Smooth muscle cell (in vitro differentiated cells): Measurements from ENCODE around the gene SIVA1. TPM values are rescaled to one million over a fixed set of nuclear protein-coding genes. Genes with fewer than 3 reads are reported as not detected.

Source experiments
- DNase-seq: peaks from one replicate; lab custom pipeline; 2025; ENCODE audit not compliant: unreplicated experiment; lab: John Stamatoyannopoulos, UW
- H2AFZ ChIP-seq: fragments of 200-600 bp; sonication (generic); 2 replicates; pipeline ENCODE4 v1.6.0; 2016; ENCODE audit warnings: antibody characterized with exemption, low read depth, mild to moderate bottlenecking
- H3F3A ChIP-seq: fragments of 200-600 bp; sonication (generic); 2 replicates; pipeline ENCODE4 v1.6.0; 2017; ENCODE audit warnings: antibody characterized with exemption, low read depth
- H3K27ac ChIP-seq: fragments of 200-600 bp; sonication (generic); 2 replicates; pipeline ENCODE4 v1.5.1; 2016; ENCODE audit warnings: low read depth, mild to moderate bottlenecking
- H3K27me3 ChIP-seq: fragments of 200-600 bp; sonication (generic); 2 replicates; pipeline ENCODE4 v1.6.1; 2016; ENCODE audit warnings: low read depth, mild to moderate bottlenecking
- H3K36me3 ChIP-seq: fragments of 200-600 bp; sonication (generic); 2 replicates; pipeline ENCODE4 v1.5.1; 2016; ENCODE audit warnings: low read depth
- H3K4me1 ChIP-seq: fragments of 200-600 bp; sonication (generic); 2 replicates; pipeline ENCODE4 v1.5.1; 2016; ENCODE audit warnings: low read depth
- H3K4me2 ChIP-seq: fragments of 200-600 bp; sonication (generic); 2 replicates; pipeline ENCODE4 v1.6.0; 2016; ENCODE audit warnings: mild to moderate bottlenecking
- H3K4me3 ChIP-seq: fragments of 200-600 bp; sonication (generic); 2 replicates; pipeline ENCODE4 v1.5.1; 2016; ENCODE audit warnings: mild to moderate bottlenecking
- H3K79me2 ChIP-seq: fragments of 200-600 bp; sonication (generic); 2 replicates; pipeline ENCODE4 v1.6.0; 2016; ENCODE audit warnings: low read depth, mild to moderate bottlenecking
- H3K9ac ChIP-seq: fragments of 200-600 bp; sonication (generic); 2 replicates; pipeline ENCODE4 v1.6.0; 2016; ENCODE audit warnings: low read depth
- H3K9me3 ChIP-seq: fragments of 200-600 bp; sonication (generic); replicated peaks from 2 replicates; pipeline ENCODE4 v1.5.1; 2016; ENCODE audit warnings: low read depth
- H4K20me1 ChIP-seq: fragments of 200-600 bp; sonication (generic); 2 replicates; pipeline ENCODE4 v1.6.0; 2016; ENCODE audit warnings: low read depth
- WGBS: methylation state at CpG from one replicate; pipeline ENCODE4 v1.1.7; 2016; ENCODE audit warnings: low lambda C conversion rate; 5-methylcytosine and 5-hydroxymethylcytosine counted together
- polyA plus RNA-seq: library from polyadenylated mRNA; unstranded; fragments of >200 nt; fragmentation: Nextera tagmentation; extraction: Ambion mirVana; gene quantifications from 2 replicates; pipeline ENCODE4 v1.2.1, GENCODE V29; 2016
- total RNA-seq: library from RNA; depleted of rRNA; stranded (reverse); fragments of >200 nt; gene quantifications from 2 replicates; pipeline ENCODE4 v1.2.3, GENCODE V29; 2014
- TF ChIP-seq, protein P1 (sequence below): fragments of 200-600 bp; sonication (generic); IDR thresholded peaks from 2 replicates; pipeline ENCODE4 v1.5.1; 2017; ENCODE audit warnings: borderline replicate concordance, mild to moderate bottlenecking, antibody characterized with exemption; ENCODE audit not compliant: insufficient read depth, poor library complexity, severe bottlenecking

SIVA1 gene
- total and polyA plus RNA-seq, 2 experiments from 2014 or later = 78.5 to 118 TPM

DNA sequence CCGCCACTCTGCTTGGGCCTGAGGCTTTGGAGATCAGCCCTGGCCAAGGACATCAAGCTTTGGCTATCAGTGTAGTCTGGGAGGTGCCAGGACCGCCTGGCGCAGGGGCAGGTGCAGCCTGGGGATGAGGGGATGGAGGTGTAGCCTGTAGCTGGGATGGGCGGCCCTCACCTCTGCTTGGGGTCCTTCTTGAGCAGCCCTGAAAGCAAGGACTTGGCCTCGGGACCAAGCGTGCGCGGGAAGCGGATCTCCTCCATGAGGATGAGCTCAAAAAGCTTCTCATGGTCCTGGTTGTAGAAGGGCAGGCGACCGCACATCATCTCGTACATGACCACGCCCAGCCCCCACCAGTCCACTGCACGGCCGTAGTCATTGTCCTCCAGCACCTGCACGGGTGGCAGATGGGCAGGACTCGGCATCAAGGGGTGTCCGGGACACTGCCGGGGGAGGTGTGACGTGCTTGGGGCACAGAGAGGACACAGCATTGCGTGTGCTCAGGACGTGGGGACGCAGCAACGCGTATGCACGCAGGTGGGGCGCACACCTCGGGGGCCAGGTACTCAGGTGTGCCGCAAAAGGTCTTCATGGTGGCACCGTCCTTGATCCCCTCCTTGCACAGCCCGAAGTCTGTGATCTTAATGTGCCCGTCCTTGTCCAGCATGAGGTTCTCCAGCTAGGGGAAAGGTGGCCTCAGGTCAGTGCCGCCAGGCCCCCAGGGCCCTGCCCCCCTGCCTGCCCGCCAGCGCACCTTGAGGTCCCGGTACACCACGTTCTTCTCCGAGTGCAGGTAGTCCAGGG is 20.0 kb downstream of the SIVA1 start:
- Histone ChIP-seq H3K36me3 (no peaks in the 10 kb centered on the region), H3K27me3 (no peaks in the 10 kb centered on the region), H3F3A (peaks cover 4% of the 10 kb centered on the region), H3K79me2 (no peaks in the 10 kb centered on the region), H4K20me1 (peaks cover 25% of the 10 kb centered on the region), H3K9me3 (no peaks in the 10 kb centered on the region), H3K27ac (no peak overlapping the region), H3K4me1 (peaks cover 5% of the 10 kb centered on the region), H3K4me2 (no peak overlapping the region), H2AFZ (no peak overlapping the region), H3K4me3 (no peak overlapping the region), H3K9ac (no peak overlapping the region)
- DNase-seq = no peak
- TF ChIP-seq, protein P1, sequence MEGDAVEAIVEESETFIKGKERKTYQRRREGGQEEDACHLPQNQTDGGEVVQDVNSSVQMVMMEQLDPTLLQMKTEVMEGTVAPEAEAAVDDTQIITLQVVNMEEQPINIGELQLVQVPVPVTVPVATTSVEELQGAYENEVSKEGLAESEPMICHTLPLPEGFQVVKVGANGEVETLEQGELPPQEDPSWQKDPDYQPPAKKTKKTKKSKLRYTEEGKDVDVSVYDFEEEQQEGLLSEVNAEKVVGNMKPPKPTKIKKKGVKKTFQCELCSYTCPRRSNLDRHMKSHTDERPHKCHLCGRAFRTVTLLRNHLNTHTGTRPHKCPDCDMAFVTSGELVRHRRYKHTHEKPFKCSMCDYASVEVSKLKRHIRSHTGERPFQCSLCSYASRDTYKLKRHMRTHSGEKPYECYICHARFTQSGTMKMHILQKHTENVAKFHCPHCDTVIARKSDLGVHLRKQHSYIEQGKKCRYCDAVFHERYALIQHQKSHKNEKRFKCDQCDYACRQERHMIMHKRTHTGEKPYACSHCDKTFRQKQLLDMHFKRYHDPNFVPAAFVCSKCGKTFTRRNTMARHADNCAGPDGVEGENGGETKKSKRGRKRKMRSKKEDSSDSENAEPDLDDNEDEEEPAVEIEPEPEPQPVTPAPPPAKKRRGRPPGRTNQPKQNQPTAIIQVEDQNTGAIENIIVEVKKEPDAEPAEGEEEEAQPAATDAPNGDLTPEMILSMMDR = no peak
- 98% methylated on average over 38 of the region's 38 CpGs for WGBS

- Histone ChIP-seq H3K27ac (no peak overlapping the region), H3K4me3 (no peak overlapping the region), H3K9me3 (no peaks in the 10 kb centered on the region), H3K79me2 (no peaks in the 10 kb centered on the region), H3K9ac (no peak overlapping the region), H4K20me1 (peaks cover 34% of the 10 kb centered on the region), H3F3A (no peaks in the 10 kb centered on the region), H2AFZ (no peak overlapping the region), H3K4me2 (no peak overlapping the region), H3K36me3 (no peaks in the 10 kb centered on the region), H3K27me3 (no peaks in the 10 kb centered on the region), H3K4me1 (peaks cover 4% of the 10 kb centered on the region)
- WGBS = 95% methylated on average over 38 of the region's 46 CpGs
- no peak for DNase-seq
- TF ChIP-seq, protein P1 = no peak
Observed at GRCh38 chr14:104773505-104774452, 20.8 kb downstream of the SIVA1 start.

DNA sequence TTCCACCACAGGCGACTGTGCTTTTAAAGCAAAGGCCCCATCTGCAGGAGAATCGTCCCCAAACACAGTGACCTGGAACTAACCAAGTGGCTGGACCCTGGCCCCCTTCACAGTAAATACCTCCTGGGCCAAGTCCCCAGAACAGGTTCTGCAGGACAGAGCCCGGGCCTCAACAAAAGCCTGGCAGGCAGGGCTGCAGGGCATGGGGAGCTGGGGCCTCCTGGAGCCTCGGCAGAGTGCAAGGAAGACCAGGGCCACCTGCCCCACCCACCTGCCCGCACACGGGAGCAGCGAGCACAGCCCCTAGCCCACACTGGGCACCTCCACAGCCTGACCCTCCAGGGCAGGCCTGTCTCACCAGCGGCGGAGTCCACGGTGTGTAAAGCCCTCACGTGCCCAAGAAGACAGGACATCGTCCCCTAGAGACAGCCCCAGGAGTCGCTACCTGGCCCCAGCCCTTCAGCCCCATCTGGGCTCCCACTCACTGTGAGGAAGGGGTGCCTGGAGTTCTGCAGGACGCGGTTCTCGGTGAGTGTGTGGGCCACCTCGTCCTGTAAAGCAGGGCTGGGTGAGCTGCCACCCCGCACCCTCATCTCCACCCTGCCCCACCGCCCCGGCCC is 21.6 kb downstream of the SIVA1 start:
- Histone ChIP-seq H3K9me3 (no peaks in the 10 kb centered on the region), H3K4me1 (no peaks in the 10 kb centered on the region), H4K20me1 (peaks cover 42% of the 10 kb centered on the region), H3K27ac (no peak overlapping the region), H3F3A (no peaks in the 10 kb centered on the region), H3K9ac (no peak overlapping the region), H3K36me3 (no peaks in the 10 kb centered on the region), H3K4me3 (no peak overlapping the region), H3K79me2 (no peaks in the 10 kb centered on the region), H2AFZ (no peak overlapping the region), H3K4me2 (no peak overlapping the region), H3K27me3 (no peaks in the 10 kb centered on the region)
- WGBS = 95% methylated on average over 20 of the region's 20 CpGs
- TF ChIP-seq, protein P1 = no peak
- no peak for DNase-seq
